ENCODE results near the gene WRNIP1. TPM values are rescaled to one million over a fixed set of nuclear protein-coding genes. Genes with fewer than 3 reads are reported as not detected.

WRNIP1 gene
- total and polyA plus RNA-seq, 2 of the 13 experiments (the other 11 are each of a cell fraction or from before 2014, with no cell fraction given) = 77.7 to 90.3 TPM

GRCh38 chr6:2765896-2766766, 938 bp downstream of the WRNIP1 start (continued):
- TF ChIP-seq SYNCRIP (IDR thresholded peaks at IDR 0.05; ENCODE audit: insufficient read depth, low read depth, low read length) = no peak
- peak; percentile 79 for TF ChIP-seq ZNF501 (CRISPR knock-in tag; IDR thresholded peaks at IDR 0.05)
- 0 out of 2 replicates have a peak, but pooled peaks have one; percentile 44 for TF ChIP-seq BRD4 (CRISPR knock-in tag; IDR thresholded peaks at IDR 0.05)
- no peak for TF ChIP-seq HNF4A (CRISPR knock-in tag; IDR thresholded peaks at IDR 0.05)
- no peak for TF ChIP-seq ZNF367 (CRISPR knock-in tag; IDR thresholded peaks at IDR 0.05; ENCODE audit: borderline replicate concordance)
- TF ChIP-seq DMTF1 (CRISPR knock-in tag; IDR thresholded peaks at IDR 0.05) = no peak
- peak; percentile 73; the same call in 1 of the 2 replicates for TF ChIP-seq SALL1 (CRISPR knock-in tag; IDR thresholded peaks at IDR 0.05)
- peak; percentile 62 for TF ChIP-seq SRSF1 (optimal IDR thresholded peaks at IDR 0.05; ENCODE audit: low read depth, low read length)
- no peak; the same call in 1 of the 2 replicates for TF ChIP-seq ZNF629 (CRISPR knock-in tag; conservative IDR thresholded peaks at IDR 0.05)
- peak; percentile 57; the same call in 1 of the 2 replicates for TF ChIP-seq KMT2B (CRISPR knock-in tag; IDR thresholded peaks at IDR 0.05)
- TF ChIP-seq MTA3 (CRISPR knock-in tag; IDR thresholded peaks at IDR 0.05) = no peak
- TF ChIP-seq ZNF710 (CRISPR knock-in tag; IDR thresholded peaks at IDR 0.05; ENCODE audit: borderline replicate concordance) = peak; percentile 76
- 0 out of 2 replicates have a peak, but pooled peaks have one; percentile 54 for TF ChIP-seq ZNF230 (CRISPR knock-in tag; IDR thresholded peaks at IDR 0.05)
- TF ChIP-seq E2F1 (CRISPR knock-in tag; IDR thresholded peaks at IDR 0.05) = peak; percentile 36; the same call in 1 of the 2 replicates
- TF ChIP-seq ZFP90 (CRISPR knock-in tag; IDR thresholded peaks at IDR 0.05; ENCODE audit: borderline replicate concordance) = peak; percentile 79; the same call in 1 of the 2 replicates
- peak; percentile 37; the same call in 1 of the 2 replicates for TF ChIP-seq MED1 (CRISPR knock-in tag; IDR thresholded peaks at IDR 0.05)
- TF ChIP-seq REL (CRISPR knock-in tag; conservative IDR thresholded peaks at IDR 0.05) = peak; percentile 45; the same call in 1 of the 2 replicates
- 0 out of 2 replicates have a peak, but pooled peaks have one; percentile 27 for TF ChIP-seq ZNF747 (CRISPR knock-in tag; IDR thresholded peaks at IDR 0.05; ENCODE audit: borderline replicate concordance)
- no peak; the same call in 1 of the 2 replicates for TF ChIP-seq E2F5 (CRISPR knock-in tag; conservative IDR thresholded peaks at IDR 0.05)
- peak; percentile 69; the same call in 1 of the 2 replicates for TF ChIP-seq MEF2D (CRISPR knock-in tag; IDR thresholded peaks at IDR 0.05)

All from HepG2 (cell line).